ENCODE measurements around the gene RARA.

- TF ChIP-seq, protein P1, sequence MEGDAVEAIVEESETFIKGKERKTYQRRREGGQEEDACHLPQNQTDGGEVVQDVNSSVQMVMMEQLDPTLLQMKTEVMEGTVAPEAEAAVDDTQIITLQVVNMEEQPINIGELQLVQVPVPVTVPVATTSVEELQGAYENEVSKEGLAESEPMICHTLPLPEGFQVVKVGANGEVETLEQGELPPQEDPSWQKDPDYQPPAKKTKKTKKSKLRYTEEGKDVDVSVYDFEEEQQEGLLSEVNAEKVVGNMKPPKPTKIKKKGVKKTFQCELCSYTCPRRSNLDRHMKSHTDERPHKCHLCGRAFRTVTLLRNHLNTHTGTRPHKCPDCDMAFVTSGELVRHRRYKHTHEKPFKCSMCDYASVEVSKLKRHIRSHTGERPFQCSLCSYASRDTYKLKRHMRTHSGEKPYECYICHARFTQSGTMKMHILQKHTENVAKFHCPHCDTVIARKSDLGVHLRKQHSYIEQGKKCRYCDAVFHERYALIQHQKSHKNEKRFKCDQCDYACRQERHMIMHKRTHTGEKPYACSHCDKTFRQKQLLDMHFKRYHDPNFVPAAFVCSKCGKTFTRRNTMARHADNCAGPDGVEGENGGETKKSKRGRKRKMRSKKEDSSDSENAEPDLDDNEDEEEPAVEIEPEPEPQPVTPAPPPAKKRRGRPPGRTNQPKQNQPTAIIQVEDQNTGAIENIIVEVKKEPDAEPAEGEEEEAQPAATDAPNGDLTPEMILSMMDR (conservative IDR thresholded peaks at IDR 0.05; ENCODE audit: low read depth, low read length) = no peak
- TF ChIP-seq CHD1 (IDR thresholded peaks at IDR 0.05; ENCODE audit: low read depth, low read length) (no peak), ELK1 (IDR thresholded peaks at IDR 0.05; ENCODE audit: borderline replicate concordance, low read depth, low read length) (no peak), POLR2A (IDR thresholded peaks at IDR 0.05; ENCODE audit: low read depth, low read length) (no peak)
These were observed 6.2 kb downstream of the RARA start for GRCh38 chr17:40315206-40315605.

Measured in IMR-90 (cell line).